H9 (cell line): ENCODE data around the gene PTGIR. TPM values are rescaled to one million over a fixed set of nuclear protein-coding genes. Genes with fewer than 3 reads are reported as not detected.

Experiments used
- DNase-seq: peaks from one replicate; pipeline ENCODE4 v3.0.0-alpha.2; 2017
- H2AFZ ChIP-seq: one replicate; pipeline ENCODE4 v1.6.1; 2013; ENCODE audit warnings: mild to moderate bottlenecking, low read length, control low read depth, moderate library complexity
- H2AK5ac ChIP-seq: 2 replicates; pipeline ENCODE4 v1.6.1; 2013; ENCODE audit warnings: low read length, control low read depth, mixed read lengths; ENCODE audit not compliant: insufficient read length
- H2BK120ac ChIP-seq: one replicate; pipeline ENCODE4 v1.6.1; 2013; ENCODE audit warnings: low read depth, mild to moderate bottlenecking, low read length, control low read depth, inconsistent platforms; ENCODE audit not compliant: poor library complexity, severe bottlenecking
- H2BK12ac ChIP-seq: 2 replicates; pipeline ENCODE4 v1.6.1; 2013; ENCODE audit warnings: low read length, control low read depth, mixed read lengths, low read depth; ENCODE audit not compliant: insufficient read length
- H2BK15ac ChIP-seq: 2 replicates; pipeline ENCODE4 v1.6.1; 2013; ENCODE audit warnings: low read depth, low read length, control low read depth
- H2BK20ac ChIP-seq: one replicate; pipeline ENCODE4 v1.6.1; 2013; ENCODE audit warnings: low read depth, mild to moderate bottlenecking, low read length, control low read depth, inconsistent platforms; ENCODE audit not compliant: poor library complexity, severe bottlenecking
- H2BK5ac ChIP-seq: 2 replicates; pipeline ENCODE4 v1.6.1; 2013; ENCODE audit warnings: low read length, control low read depth, mixed read lengths; ENCODE audit not compliant: insufficient read length
- H3K14ac ChIP-seq: 2 replicates; pipeline ENCODE4 v1.6.1; 2013; ENCODE audit warnings: low read length, control low read depth; ENCODE audit not compliant: insufficient read depth
- H3K18ac ChIP-seq: 2 replicates; pipeline ENCODE4 v1.6.1; 2013; ENCODE audit warnings: low read depth, mild to moderate bottlenecking, mixed read lengths, low read length, control low read depth; ENCODE audit not compliant: insufficient read length
- H3K23ac ChIP-seq: 2 replicates; pipeline ENCODE4 v1.6.1; 2013; ENCODE audit warnings: low read length, control low read depth, mixed read lengths, low read depth; ENCODE audit not compliant: insufficient read length
- H3K23me2 ChIP-seq: 2 replicates; pipeline ENCODE4 v1.6.1; 2013; ENCODE audit warnings: low read depth, mild to moderate bottlenecking, mixed read lengths, low read length, control low read depth; ENCODE audit not compliant: insufficient read length, poor library complexity, severe bottlenecking
- H3K27ac ChIP-seq: 2 replicates; pipeline ENCODE4 v1.5.1; 2013; ENCODE audit warnings: low read length, control low read depth, mixed read lengths, low read depth; ENCODE audit not compliant: insufficient read length
- H3K27me3 ChIP-seq: 2 replicates; pipeline ENCODE4 v1.6.1; 2013; ENCODE audit warnings: low read length, control low read depth, inconsistent platforms; ENCODE audit not compliant: insufficient read depth
- H3K4ac ChIP-seq: 2 replicates; pipeline ENCODE4 v1.6.1; 2013; ENCODE audit warnings: low read depth, mild to moderate bottlenecking, control low read depth, inconsistent platforms, low read length, moderate library complexity
- H3K4me1 ChIP-seq: 2 replicates; pipeline ENCODE4 v1.6.1; 2013; ENCODE audit warnings: low read length, control low read depth, inconsistent platforms; ENCODE audit not compliant: insufficient read depth
- H3K4me2 ChIP-seq: 2 replicates; pipeline ENCODE4 v1.6.1; 2013; ENCODE audit warnings: low read length, control low read depth, mixed read lengths; ENCODE audit not compliant: insufficient read length, insufficient read depth
- H3K56ac ChIP-seq: 2 replicates; pipeline ENCODE4 v1.6.1; 2013; ENCODE audit warnings: low read depth, mild to moderate bottlenecking, mixed read lengths, low read length, control low read depth; ENCODE audit not compliant: insufficient read length
- H3K79me1 ChIP-seq: 2 replicates; pipeline ENCODE4 v1.6.1; 2013; ENCODE audit warnings: low read depth, mild to moderate bottlenecking, moderate library complexity, low read length, control low read depth, inconsistent platforms; ENCODE audit not compliant: insufficient read depth, poor library complexity, severe bottlenecking
- H3K79me2 ChIP-seq: 2 replicates; pipeline ENCODE4 v1.6.1; 2013; ENCODE audit warnings: low read length, control low read depth, inconsistent platforms; ENCODE audit not compliant: insufficient read depth
- H3K9ac ChIP-seq: 2 replicates; pipeline ENCODE4 v1.6.1; 2013; ENCODE audit warnings: low read length, control low read depth, mixed read lengths; ENCODE audit not compliant: insufficient read length; ENCODE audit errors: extremely low read depth
- H3K9me3 ChIP-seq: one replicate; pipeline ENCODE4 v1.6.1; 2013; ENCODE audit warnings: low read depth, low read length, inconsistent platforms; ENCODE audit not compliant: control insufficient read depth
- H3T11ph ChIP-seq: one replicate; pipeline ENCODE4 v1.6.1; 2013; ENCODE audit warnings: mild to moderate bottlenecking, low read length, control low read depth, inconsistent platforms
- H4K20me1 ChIP-seq: one replicate; pipeline ENCODE4 v1.6.1; 2013; ENCODE audit not compliant: control insufficient read depth, insufficient read length, insufficient read depth
- H4K5ac ChIP-seq: 2 replicates; pipeline ENCODE4 v1.6.1; 2013; ENCODE audit warnings: low read depth, mild to moderate bottlenecking, mixed read lengths, low read length, control low read depth; ENCODE audit not compliant: insufficient read length
- H4K8ac ChIP-seq: replicated peaks from 2 replicates; pipeline ENCODE4 v1.6.1; 2013; ENCODE audit warnings: low read length, control low read depth, mixed read lengths, low read depth; ENCODE audit not compliant: insufficient read length
- H4K91ac ChIP-seq: 2 replicates; pipeline ENCODE4 v1.6.1; 2013; ENCODE audit warnings: low read depth, mild to moderate bottlenecking, moderate library complexity, mixed read lengths, low read length, control low read depth; ENCODE audit not compliant: insufficient read length
- H3K27ac Mint-ChIP-seq, 3 experiments: 2 replicates in 2 of 3; 3 replicates in 1 of 3; pipeline ENCODE4 v1.8.0; 2020 to 2021; ENCODE audit warnings: mixed read lengths in 3 of 3, mild to moderate bottlenecking in 1 of 3, moderate library complexity in 1 of 3
- H3K27me3 Mint-ChIP-seq: 2 replicates; pipeline ENCODE4 v1.8.0; 2021; ENCODE audit warnings: low read depth, mild to moderate bottlenecking, moderate library complexity, mixed read lengths
- H3K36me3 Mint-ChIP-seq, 3 experiments: 2 replicates in 2 of 3; 3 replicates in 1 of 3; pipeline ENCODE4 v1.8.0; 2020 to 2021; ENCODE audit warnings: low read depth in 3 of 3, mixed read lengths in 3 of 3; ENCODE audit not compliant: insufficient read depth in 1 of 3
- H3K4me1 Mint-ChIP-seq, 2 experiments: 2 replicates each; pipeline ENCODE4 v1.8.0; 2020; ENCODE audit warnings: mixed read lengths in 2 of 2
- H3K4me3 Mint-ChIP-seq, 2 experiments: 2 replicates in 1 of 2; 3 replicates in 1 of 2; pipeline ENCODE4 v1.8.0; 2020 to 2021; ENCODE audit warnings: mild to moderate bottlenecking in 2 of 2, mixed read lengths in 2 of 2, moderate library complexity in 1 of 2
- H3K9me3 Mint-ChIP-seq, 2 experiments: 2 replicates in 1 of 2; 3 replicates in 1 of 2; pipeline ENCODE4 v1.8.0; 2020; ENCODE audit warnings: mild to moderate bottlenecking in 2 of 2, mixed read lengths in 2 of 2, moderate library complexity in 1 of 2
- WGBS: extraction: QIAGEN DNeasy Blood & Tissue Kit; methylation state at CpG from one replicate; pipeline ENCODE4 v1.1.7; 2013; ENCODE audit warnings: missing lambda C conversion rate, low lambda C conversion rate, mixed read lengths; ENCODE audit not compliant: insufficient read length; ENCODE audit errors: extremely low coverage; 5-methylcytosine and 5-hydroxymethylcytosine counted together
- total RNA-seq: library from RNA; stranded (reverse); gene quantifications from 2 replicates; pipeline ENCODE4 v1.2.1, GENCODE V29; 2021
- TF ChIP-seq, protein P1 (sequence below): fragments of 200-600 bp; sonication (generic); conservative IDR thresholded peaks from 3 replicates; pipeline ENCODE4 v1.8.0; 2021; ENCODE audit warnings: antibody characterized with exemption, mild to moderate bottlenecking

PTGIR gene
- total RNA-seq, 1 experiment from 2014 or later = not detected

DNA sequence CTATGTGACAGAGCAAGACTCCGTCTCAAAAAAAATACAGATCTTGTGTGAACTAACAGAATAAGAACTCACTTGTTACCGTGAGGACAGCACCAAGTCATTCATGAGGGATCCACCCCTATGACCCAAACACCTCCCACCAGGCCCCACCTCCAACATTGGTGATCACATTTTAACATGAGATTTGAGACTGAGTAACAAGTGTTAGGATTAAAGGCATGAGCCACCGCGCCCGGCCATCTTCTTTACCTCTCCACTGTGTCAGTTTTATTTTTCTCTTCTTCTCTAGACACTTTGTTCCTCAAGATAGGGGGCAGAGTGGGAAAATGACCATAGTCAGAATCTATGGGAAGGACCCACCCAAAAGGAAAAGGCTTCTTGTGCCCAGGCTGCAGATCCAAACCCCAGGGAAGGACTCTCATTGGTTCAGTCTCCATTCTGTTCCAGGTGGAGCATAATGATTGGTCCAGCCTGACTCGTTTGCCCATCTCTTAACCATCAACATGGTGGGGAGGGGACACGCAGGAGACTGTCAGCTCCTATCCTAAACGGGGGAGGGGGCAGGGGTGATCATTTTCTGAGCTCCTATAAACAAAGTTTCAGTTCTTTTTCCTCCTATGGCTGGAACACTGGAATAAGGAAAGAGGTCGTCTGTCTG is 25.0 kb downstream of the PTGIR start:
- peak; percentile 67 for DNase-seq
- H3K4me2 ChIP-seq = peak overlapping the region; percentile 26
- no peak overlapping the region for H2BK120ac ChIP-seq
- H3K18ac ChIP-seq = no peak overlapping the region
- no peaks in the 10 kb centered on the region for H4K20me1 ChIP-seq
- H2BK15ac ChIP-seq = no peak overlapping the region
- H3T11ph ChIP-seq = no peak overlapping the region
- H4K5ac ChIP-seq = no peak overlapping the region
- H4K91ac ChIP-seq = no peak overlapping the region
- H3K4me3 Mint-ChIP-seq = peak overlapping the region; percentile 94 to 98
- H3K56ac ChIP-seq = no peak overlapping the region
- no peak overlapping the region for H3K4ac ChIP-seq
- H3K4me1 ChIP-seq = no peaks in the 10 kb centered on the region
- no peak overlapping the region for H4K8ac ChIP-seq
- no peak overlapping the region for H2AFZ ChIP-seq
- no peak overlapping the region for H3K23ac ChIP-seq
- H3K4me1 Mint-ChIP-seq = peaks cover 19 to 28% of the 10 kb centered on the region in 2 experiments
- H3K79me1 ChIP-seq = peaks cover 5% of the 10 kb centered on the region
- no peak overlapping the region for H3K9ac ChIP-seq
- H3K9me3 ChIP-seq = no peaks in the 10 kb centered on the region
- no peak overlapping the region for H2BK20ac ChIP-seq
- peaks cover 5% of the 10 kb centered on the region; the same call in 1 of the 2 replicates for H3K27me3 Mint-ChIP-seq
- H2AK5ac ChIP-seq = no peak overlapping the region
- H3K27ac ChIP-seq = no peak overlapping the region
- H2BK5ac ChIP-seq = no peak overlapping the region
- H3K23me2 ChIP-seq = peaks cover 12% of the 10 kb centered on the region
- H3K9me3 Mint-ChIP-seq = peaks cover 3 to 9% of the 10 kb centered on the region in 2 experiments; a peak in 3 of 5 replicates
- TF ChIP-seq, protein P1, sequence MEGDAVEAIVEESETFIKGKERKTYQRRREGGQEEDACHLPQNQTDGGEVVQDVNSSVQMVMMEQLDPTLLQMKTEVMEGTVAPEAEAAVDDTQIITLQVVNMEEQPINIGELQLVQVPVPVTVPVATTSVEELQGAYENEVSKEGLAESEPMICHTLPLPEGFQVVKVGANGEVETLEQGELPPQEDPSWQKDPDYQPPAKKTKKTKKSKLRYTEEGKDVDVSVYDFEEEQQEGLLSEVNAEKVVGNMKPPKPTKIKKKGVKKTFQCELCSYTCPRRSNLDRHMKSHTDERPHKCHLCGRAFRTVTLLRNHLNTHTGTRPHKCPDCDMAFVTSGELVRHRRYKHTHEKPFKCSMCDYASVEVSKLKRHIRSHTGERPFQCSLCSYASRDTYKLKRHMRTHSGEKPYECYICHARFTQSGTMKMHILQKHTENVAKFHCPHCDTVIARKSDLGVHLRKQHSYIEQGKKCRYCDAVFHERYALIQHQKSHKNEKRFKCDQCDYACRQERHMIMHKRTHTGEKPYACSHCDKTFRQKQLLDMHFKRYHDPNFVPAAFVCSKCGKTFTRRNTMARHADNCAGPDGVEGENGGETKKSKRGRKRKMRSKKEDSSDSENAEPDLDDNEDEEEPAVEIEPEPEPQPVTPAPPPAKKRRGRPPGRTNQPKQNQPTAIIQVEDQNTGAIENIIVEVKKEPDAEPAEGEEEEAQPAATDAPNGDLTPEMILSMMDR = no peak
- H3K14ac ChIP-seq = no peak overlapping the region
- no peaks in the 10 kb centered on the region for H3K27me3 ChIP-seq
- WGBS = no CpG with 5 or more reads among the region's 9 CpGs
- no peak overlapping the region for H2BK12ac ChIP-seq
- H3K36me3 Mint-ChIP-seq = peaks cover 0 to 4% (median 4%) of the 10 kb centered on the region in 3 experiments; a peak in 1 of 7 replicates
- peaks cover 5% of the 10 kb centered on the region; the same call in 1 of the 2 replicates for H3K79me2 ChIP-seq
- H3K27ac Mint-ChIP-seq = peak overlapping the region in 2 of 3 experiments; percentile 100; a peak in 4 of 7 replicates
